HL-60/S4 treated with retinoic acid at 250 ng/mL for 4 days and 3 days (cell line): ENCODE data around the gene NMRK1.

Experiments
- in situ Hi-C: fragments of 300-500 bp; cut with MboI; formaldehyde crosslinking; loops from 2 replicates; pipeline ENCODE4 v1.7.0; 2022; ENCODE audit warnings: low sequenced_read_pairs

The NMRK1 gene

GRCh38 chr9:75087824-75088645 lies at the start of gene NMRK1, which contains the start of gene OSTF1:
TSS of gene NMRK1 (minus strand) at chr9:75088155. CDS start at chr9:75083115, 5,040 bp downstream.
TSS of gene OSTF1 (plus strand) at chr9:75088514. CDS start at chr9:75088693, 179 bp downstream.
- in situ Hi-C loops = no loop called here

DNA sequence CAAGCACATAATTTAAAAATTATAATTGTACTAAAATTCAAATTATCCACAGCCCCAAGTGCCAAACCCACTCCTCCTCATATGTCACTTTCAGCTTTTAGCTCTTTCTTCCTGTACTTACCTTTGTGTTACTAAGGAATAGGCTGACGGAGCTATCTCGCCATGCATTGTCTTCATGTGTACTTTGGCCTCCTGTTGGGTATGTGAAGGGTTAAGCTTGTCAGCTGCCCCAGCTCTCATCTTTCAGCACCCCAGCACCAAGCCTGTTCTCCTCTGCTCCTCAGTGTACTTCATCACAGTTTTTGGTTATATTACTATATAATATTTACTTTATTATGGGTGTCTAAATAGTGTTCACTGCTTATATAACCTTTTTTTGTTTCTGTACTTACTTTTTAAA lies 46.5 kb upstream of the NMRK1 start:
- in situ Hi-C loops = no loop called here

DNA sequence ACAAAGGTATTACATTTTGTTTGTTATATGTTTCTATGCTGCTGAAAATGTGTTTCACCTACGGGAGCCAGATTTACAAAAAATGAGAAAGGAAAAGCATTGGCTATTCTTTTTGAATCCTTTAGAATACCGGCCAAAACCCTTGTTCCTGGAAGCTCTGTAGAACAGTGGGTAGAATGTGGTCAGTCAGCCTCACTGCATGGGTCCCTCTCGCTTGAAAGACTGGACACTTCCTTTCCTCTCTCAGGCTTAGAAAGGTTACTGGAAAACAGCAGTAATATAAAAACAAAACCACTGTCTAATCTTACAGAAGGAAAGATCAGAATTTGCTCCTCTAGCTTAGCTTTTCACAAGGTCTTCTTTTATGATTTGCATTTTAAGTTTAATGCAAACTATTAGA lies 45.4 kb upstream of the NMRK1 start:
- in situ Hi-C loops = no loop called here

GRCh38 chr9:75132244-75132643 lies 44.3 kb upstream of the NMRK1 start:
- in situ Hi-C loops = no loop called here

DNA sequence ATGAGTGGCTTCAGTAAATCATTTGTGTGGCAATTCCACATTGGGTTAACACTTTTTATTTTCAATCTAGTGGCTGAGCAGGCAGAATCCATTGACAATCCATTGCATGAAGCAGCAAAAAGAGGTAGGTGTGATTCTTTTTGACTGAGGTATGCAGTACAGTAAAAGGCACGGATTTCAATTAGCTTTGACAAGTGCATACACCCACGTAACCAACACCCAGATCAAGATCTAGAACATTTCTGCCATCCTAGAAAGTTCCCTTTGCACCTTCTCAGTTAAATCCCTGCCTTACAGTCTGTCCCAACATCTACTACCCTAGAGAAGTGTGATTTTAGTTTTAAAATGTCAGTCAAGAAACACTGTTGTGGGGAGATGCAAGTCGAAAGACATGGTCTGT lies 43.7 kb upstream of the NMRK1 start:
- in situ Hi-C loops = no loop called here

DNA sequence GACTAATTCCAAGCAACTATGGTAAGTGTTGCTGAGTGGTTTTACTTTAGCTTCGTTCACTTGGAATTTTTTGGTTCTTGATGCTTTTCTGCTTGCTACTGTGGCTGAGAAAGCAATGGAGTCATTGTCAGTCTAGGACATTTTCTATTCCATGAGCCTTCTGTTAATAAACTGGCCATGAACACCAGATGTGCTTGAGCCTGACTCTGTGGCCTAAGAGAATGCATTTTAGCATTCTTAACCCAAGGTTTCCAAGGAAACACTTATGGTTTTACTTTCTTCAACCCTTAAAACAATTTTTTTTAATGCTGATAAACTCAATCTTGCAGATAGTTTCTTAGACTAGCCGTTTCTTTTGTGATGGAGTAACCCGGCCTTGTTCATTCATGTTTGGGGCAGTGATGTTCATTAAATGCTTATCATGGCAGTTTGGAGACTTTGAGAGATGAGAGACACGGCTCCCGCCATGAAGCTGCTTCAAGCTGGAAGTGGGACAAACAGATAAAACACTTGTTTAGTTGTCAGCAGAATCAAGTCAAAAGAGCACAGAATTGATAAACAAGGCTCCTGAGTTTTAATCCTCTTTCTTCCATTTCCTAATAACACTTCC lies 42.8 kb upstream of the NMRK1 start:
- in situ Hi-C loops = no loop called here

DNA sequence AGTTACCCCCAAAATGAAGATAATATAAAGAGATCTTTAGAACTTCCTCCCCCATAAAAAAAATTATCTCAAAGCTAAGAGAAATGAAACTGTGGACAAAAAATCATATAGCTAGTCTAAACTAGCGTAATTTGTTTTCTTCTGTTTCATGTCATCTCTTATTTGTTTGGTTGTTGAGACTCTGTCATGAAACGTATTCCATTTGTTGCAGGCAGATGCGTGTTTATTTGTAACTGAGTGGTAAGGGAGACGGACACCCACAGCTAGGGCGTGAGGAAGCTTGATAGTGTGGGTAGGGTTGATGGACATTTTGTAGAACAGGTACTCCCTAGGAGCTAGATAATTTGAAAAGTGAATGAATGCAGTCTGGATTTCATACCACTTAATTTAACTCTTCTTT lies 42.2 kb upstream of the NMRK1 start:
- in situ Hi-C loops = no loop called here

- in situ Hi-C loops = no loop called here
These were observed 40.6 kb upstream of the NMRK1 start for GRCh38 chr9:75128535-75128934.

- in situ Hi-C loops = no loop called here
These were observed 35.7 kb upstream of the NMRK1 start for GRCh38 chr9:75123696-75124095.

DNA sequence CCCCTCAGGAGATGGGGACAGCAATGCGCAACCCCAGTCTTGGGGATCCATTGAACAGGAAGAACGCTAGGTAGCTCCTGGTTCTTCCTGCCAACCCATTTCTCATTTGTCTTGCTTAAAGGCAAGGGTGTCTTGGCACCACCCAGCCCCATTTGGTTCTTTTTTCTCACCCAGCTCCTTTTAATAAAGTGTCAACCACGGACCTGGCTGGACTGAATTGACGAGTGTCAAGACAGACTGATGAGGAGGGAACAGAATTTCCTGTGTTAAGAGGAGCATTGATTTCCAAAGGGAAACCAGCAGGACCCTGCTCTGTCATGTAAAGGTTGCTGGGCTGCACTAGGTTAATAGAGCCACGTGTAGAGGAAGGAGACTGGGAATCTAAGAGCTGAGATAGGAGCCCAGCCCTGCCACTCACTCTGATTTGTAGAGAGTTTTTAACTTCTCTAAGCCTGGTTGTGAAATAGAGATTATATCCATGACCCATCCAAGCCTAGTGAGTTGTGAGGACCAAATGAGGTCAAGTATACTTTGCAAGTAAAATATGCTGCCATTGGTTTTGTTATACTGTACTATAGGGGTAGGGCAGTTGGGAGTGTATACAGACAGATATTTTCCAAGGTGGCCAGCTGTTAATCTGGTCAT lies 34.1 kb upstream of the NMRK1 start:
- in situ Hi-C loops = no loop called here

DNA sequence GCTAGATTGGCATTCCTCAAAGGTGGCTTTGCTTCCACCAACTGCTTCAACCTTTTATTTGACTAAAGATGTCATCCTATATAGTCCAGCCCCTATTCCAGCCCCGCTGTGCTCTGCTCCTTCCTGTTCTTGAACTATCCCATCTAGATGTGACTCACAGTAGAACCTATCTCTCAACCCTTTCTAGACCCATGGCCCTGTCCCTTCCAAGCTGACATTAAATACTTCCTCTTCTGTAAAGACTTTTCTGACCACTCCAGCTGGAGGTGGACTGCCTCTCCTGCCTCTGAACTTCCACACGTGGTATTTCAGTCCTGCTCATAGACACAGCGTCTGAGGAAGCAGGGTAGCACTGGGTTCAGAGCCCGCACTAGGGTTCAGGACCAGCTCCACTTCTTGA lies 32.7 kb upstream of the NMRK1 start:
- in situ Hi-C loops = no loop called here

DNA sequence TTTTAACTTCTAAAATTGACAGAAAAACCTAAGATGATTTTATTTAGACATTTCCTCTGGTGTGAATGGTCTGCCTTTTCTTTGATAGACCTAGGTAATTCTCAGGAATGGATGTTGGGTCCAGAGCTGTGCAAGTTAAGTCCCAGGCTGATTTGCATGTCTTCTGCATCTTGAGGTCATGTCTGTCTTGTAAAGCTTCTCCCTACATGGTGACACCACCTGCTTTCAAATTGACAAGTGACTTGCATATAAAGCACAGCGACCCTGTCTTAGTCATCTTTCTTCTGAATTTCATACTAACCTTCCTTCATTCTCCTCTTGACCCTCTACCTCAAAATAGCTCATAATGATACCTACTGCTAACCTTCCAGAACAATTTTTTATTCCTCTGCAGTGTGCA lies 29.6 kb upstream of the NMRK1 start:
- in situ Hi-C loops = no loop called here

- in situ Hi-C loops = no loop called here
These were observed 28.4 kb upstream of the NMRK1 start for GRCh38 chr9:75116306-75116705.

DNA sequence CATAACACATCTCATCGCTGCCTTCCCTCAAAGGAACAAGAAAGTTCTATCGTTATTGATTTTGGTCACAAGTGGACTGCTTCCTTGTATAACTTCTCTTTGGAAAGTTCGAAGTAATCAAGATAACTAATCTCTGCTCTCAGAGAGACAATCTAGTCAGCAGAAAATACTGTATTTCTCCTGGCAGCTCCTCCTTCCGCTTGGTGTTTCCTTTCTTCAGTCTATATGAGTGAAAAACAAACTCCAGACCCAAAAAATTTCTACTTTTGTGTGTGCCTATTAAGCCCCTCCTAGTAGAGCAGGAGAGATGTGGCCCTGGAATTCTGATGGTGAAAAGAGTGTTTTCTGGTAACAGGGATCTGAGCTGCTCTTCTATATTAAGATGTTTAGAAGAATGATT lies 24.8 kb upstream of the NMRK1 start:
- in situ Hi-C loops = no loop called here

DNA sequence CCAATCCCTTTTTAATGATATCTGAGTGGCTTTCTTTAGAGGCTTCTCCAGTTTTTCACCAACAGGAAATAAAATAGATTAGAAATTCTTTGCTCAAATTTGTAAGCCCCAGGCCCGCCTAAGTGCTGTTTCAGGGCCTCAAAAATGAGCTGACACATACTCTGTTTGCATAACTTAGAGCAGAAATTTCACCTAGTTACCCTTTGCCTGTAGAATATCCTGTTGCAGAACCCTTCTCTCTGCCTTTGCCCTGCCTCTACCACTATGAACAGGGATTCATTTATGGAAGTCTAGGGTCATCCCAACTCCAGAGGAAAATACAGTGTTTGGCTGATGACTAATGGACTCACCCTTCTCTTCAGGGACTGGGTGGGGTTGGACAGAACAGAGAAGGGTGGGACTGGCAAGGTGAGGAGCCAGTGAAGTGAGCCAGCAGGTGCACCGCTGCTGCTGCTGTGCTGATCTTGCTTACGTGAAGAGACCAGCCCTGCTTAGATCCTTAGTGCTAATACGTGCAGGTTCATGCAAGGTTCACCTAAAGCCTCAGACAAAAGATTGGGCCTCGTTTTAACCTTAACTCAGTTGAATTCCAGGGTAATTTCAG lies 23.2 kb upstream of the NMRK1 start:
- in situ Hi-C loops = no loop called here

GRCh38 chr9:75109210-75109839 lies 21.4 kb upstream of the NMRK1 start:
- in situ Hi-C loops = no loop called here

- in situ Hi-C loops = no loop called here
These were observed 20.6 kb upstream of the NMRK1 start for GRCh38 chr9:75108571-75108970.

GRCh38 chr9:75106857-75107256 lies 18.9 kb upstream of the NMRK1 start:
- in situ Hi-C loops = no loop called here

DNA sequence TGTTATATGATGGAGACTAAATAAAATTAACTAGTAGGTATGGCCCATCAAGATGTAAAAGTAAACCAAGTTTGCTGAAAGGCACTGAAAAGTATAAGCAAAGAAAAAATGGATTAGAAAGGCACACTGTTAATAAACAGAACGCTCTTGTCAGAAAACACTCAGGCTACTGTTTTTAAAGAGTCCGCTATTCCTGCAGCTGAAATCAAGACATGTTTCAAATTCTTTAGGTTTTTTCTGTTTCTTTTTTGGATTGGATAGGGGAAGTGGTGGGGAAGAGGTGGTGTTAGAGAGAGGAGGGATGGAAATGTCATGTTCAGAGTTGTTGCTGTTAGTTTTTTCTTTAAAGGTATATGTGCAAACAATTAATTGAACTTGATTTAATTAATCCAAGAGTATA lies 17.9 kb upstream of the NMRK1 start:
- in situ Hi-C loops = no loop called here

GRCh38 chr9:75105019-75105540 lies 17.1 kb upstream of the NMRK1 start:
- in situ Hi-C loops = no loop called here

GRCh38 chr9:75104607-75105006 lies 16.7 kb upstream of the NMRK1 start:
- in situ Hi-C loops = no loop called here
